Suprapubic skin (tissue), 4 donors: ENCODE data around the gene CMTM8.

Experiments used
- CTCF ChIP-seq, 2 donors: fragments of 200-600 bp in 1 of 2; fragments of 450-650 bp in 1 of 2; sonication (generic) in 1 of 2; IDR thresholded peaks; one replicate each; pipeline ENCODE4 v1.5.1; 2016 to 2019; ENCODE audit warnings: antibody characterized with exemption in 2 of 2, mild to moderate bottlenecking in 1 of 2, moderate library complexity in 1 of 2
- EP300 ChIP-seq: sonication (generic); formaldehyde crosslinking; IDR thresholded peaks from one replicate; pipeline ENCODE4 v1.6.1; 2017; ENCODE audit warnings: antibody characterized with exemption
- POLR2A ChIP-seq, 2 donors: fragments of 450-650 bp; IDR thresholded peaks; one replicate each; pipeline ENCODE4 v1.6.1; 2017; ENCODE audit warnings: antibody characterized with exemption in 2 of 2, mild to moderate bottlenecking in 2 of 2, moderate library complexity in 2 of 2
- POLR2AphosphoS5 ChIP-seq, 3 donors: sonication (generic); formaldehyde crosslinking; IDR thresholded peaks; one replicate each; pipeline ENCODE4 v1.6.1; 2017; ENCODE audit warnings: antibody characterized with exemption in 3 of 3

DNA sequence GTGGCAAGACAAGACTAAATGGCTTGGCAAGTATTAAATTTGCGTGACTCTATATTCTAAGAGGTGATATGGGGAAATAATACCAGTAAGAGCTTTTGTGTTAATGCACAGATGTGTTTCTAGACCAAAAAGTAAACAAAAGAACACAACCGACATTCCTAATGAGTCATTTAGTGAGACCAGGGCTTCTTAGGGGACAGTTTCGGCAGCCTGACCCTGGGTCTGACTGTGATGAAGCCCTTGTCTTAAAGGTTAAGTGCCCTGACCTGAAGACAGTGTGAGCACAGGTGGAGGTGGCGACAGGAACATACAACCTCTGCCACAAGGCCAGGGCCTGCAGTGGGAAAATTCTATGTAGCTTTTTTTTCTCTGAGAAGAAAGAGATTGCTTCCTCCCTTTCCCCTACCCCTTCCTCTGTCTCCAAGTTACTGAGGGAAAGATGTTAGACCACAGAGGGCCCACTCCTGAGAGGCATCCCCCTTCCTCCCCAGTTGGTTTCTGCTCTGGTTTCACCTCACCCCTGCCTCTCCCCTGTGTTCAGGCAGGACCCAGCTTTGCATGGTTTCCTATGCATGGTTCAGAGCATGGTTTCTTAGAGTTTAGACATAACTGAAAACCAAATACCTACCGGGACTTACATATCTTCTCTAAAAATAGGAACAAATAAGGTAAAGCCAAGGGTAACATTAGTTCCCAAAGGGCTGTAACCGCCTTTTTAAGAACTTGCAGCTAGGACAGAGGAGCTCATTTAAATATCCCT, 128.3 kb downstream of the CMTM8 start:
- TF ChIP-seq POLR2AphosphoS5 (IDR thresholded peaks at IDR 0.05) (no peak), CTCF (IDR thresholded peaks at IDR 0.05) (no peak), EP300 (no peak), POLR2A (IDR thresholded peaks at IDR 0.05) (no peak)
